ENCODE data around the gene EXOC1.

The EXOC1 gene, protein sequence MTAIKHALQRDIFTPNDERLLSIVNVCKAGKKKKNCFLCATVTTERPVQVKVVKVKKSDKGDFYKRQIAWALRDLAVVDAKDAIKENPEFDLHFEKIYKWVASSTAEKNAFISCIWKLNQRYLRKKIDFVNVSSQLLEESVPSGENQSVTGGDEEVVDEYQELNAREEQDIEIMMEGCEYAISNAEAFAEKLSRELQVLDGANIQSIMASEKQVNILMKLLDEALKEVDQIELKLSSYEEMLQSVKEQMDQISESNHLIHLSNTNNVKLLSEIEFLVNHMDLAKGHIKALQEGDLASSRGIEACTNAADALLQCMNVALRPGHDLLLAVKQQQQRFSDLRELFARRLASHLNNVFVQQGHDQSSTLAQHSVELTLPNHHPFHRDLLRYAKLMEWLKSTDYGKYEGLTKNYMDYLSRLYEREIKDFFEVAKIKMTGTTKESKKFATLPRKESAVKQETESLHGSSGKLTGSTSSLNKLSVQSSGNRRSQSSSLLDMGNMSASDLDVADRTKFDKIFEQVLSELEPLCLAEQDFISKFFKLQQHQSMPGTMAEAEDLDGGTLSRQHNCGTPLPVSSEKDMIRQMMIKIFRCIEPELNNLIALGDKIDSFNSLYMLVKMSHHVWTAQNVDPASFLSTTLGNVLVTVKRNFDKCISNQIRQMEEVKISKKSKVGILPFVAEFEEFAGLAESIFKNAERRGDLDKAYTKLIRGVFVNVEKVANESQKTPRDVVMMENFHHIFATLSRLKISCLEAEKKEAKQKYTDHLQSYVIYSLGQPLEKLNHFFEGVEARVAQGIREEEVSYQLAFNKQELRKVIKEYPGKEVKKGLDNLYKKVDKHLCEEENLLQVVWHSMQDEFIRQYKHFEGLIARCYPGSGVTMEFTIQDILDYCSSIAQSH

DNA sequence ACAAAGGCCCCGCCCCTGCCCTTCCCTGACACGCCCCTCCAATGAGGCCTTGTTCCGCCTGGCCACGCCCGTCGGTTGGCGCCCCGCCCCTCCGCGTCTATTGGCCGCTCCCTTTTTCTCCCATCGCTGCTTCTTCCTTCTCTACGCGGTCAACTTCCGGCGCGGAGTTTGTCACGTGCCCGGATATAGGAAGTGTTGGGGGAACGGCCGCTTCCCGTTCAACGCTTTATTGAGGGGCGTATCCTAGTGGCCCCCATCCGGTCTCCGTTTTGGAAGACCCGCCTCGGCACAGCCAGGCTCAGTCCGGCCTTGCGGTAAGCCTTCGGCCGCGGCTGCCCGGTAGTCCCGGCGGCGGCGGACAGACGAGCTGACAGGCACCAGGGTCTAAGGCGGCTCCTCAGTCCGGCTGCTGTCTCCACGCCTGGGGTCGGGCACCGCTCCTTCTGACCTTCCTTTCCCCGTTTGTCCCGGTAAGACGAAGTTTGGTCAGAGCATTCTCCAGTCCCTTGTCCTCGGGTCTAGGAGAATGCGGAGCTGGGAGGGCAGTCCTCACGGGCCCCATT lies at the start of gene EXOC1:
TSS of gene EXOC1 (plus strand) at position 165 of the 563 bp plus-strand sequence. CDS start 4,676 bp downstream, outside the sequence.
- Mint-ChIP-seq H3K4me1 (ENCODE audit: low read depth) (peaks cover 19% of the 10 kb centered on the region), H3K4me3 (no peak within 1 kb of the TSS), H3K9me3 (peaks cover 6% of the 10 kb centered on the region), H3K27me3 (ENCODE audit: low read depth) (no peaks in the 10 kb centered on the region), H3K27ac (peak within 1 kb of the TSS; percentile 76), H3K36me3 (ENCODE audit: low read depth) (peaks cover 8% of the 10 kb centered on the region)

DNA sequence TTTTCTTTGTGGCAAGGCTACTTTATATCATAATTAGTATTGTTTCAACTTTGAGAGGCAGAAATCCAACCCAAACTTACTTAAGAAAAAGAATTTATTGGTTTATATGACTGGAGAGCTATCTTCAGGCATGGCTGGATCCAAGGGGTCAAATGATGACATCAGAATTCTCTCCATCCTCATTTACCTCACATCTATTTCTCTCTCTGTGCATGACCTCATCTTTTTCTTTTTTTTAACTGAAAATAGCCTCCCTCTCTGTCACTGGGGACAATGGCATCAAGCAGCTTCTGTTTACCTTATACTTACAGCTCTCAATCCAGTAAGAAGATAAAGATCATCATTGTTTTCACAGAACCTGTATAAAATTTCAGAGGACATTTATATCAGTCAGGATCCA lies 45.9 kb upstream of the EXOC1 start:
- no peaks in the 10 kb centered on the region for H3K9me3 Mint-ChIP-seq
- H3K4me1 Mint-ChIP-seq (ENCODE audit: low read depth): no peaks in the 10 kb centered on the region
- peaks cover 4% of the 10 kb centered on the region for H3K27me3 Mint-ChIP-seq (ENCODE audit: low read depth)
- H3K27ac Mint-ChIP-seq: no peak overlapping the region
- H3K36me3 Mint-ChIP-seq (ENCODE audit: low read depth): no peaks in the 10 kb centered on the region
- H3K4me3 Mint-ChIP-seq: no peak overlapping the region

DNA sequence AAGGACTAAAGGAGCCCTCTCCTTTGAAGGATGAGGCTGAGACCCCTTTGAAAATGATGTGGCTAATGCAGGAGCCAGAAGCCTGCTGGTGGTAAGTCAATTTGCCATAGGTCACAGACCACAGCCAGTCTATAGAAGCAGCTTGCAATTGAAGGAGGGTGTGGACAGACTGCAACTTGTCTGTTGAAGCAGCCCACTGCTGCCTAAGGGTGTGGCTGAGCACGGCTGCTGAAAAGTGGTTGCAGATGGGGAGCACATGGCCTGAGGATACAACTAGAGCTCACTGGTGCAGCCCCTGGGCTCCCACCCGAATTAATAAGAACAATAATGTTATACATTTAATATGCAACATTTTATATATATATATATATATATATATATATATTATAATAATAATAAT lies 45.3 kb upstream of the EXOC1 start:
- no peaks in the 10 kb centered on the region for H3K36me3 Mint-ChIP-seq (ENCODE audit: low read depth)

DNA sequence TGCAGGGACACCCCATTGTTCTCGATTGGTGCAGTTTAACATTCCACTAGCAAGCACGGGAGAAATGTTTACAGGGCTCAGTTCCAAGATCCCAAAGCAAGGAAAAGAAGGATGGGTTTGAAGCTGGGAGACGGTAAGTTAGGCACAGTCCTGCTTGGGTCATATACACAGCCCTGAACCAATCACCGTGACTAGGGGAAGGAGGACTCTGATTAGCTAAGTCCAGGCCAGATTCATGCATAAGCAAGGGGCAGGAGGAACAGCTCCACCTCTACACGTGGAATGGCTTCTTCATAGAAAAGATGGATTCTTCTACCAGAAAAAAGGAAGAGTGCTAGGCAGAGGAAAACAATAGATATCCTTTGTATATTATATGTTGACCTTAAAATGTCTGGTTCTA lies 44.8 kb upstream of the EXOC1 start:
- Mint-ChIP-seq H3K9me3 (no peaks in the 10 kb centered on the region), H3K27me3 (ENCODE audit: low read depth) (peaks cover 4% of the 10 kb centered on the region), H3K27ac (no peak overlapping the region), H3K36me3 (ENCODE audit: low read depth) (no peaks in the 10 kb centered on the region), H3K4me1 (ENCODE audit: low read depth) (no peaks in the 10 kb centered on the region), H3K4me3 (no peak overlapping the region)

More for the DNA sequence above, 45.3 kb upstream of the EXOC1 start:
- Mint-ChIP-seq H3K9me3 (no peaks in the 10 kb centered on the region), H3K4me1 (ENCODE audit: low read depth) (no peaks in the 10 kb centered on the region), H3K27me3 (ENCODE audit: low read depth) (peaks cover 4% of the 10 kb centered on the region), H3K27ac (no peak overlapping the region), H3K4me3 (no peak overlapping the region)

DNA sequence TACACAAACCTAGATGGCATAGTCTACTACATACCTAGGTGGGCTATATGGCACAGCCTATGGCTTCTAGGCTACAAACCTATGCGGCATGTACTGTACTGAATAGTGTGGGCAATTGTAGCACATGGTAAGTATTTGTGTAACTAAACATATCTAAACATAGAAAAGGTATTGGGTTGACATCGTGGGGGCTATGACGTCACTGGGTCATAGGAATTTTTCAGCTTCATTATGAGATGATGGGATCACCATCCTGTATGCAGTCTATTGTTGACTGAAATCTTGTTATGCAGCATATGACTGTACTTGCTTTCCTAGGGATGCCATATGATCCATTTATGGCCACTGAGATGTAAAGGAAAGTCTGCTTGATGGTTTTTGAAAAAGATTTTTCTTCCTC lies 35.8 kb upstream of the EXOC1 start:
- Mint-ChIP-seq H3K27me3 (ENCODE audit: low read depth) (peaks cover 21% of the 10 kb centered on the region), H3K27ac (no peak overlapping the region), H3K9me3 (no peaks in the 10 kb centered on the region), H3K4me3 (no peak overlapping the region), H3K36me3 (ENCODE audit: low read depth) (no peaks in the 10 kb centered on the region), H3K4me1 (ENCODE audit: low read depth) (peaks cover 2% of the 10 kb centered on the region)

DNA sequence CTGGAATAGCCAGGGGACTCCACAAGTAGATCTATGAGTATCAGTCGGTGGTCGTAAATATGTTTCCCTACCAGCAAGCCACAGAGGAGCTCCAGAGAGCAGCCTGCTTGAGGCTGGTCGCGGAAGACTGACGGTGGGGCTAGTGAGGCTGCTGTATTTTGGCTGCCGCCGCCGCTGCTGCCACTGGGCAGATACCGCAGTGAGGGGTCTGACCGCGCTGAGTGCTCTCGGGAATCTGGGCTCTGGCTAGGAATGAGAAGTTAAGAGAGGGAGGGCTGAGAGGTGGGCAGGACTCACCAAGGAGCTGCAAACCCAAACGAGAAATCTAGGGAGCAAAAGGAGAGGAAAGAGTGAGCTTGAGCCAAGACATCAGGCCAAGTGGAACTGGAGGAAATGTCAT lies 33.8 kb upstream of the EXOC1 start, which contains the start of gene EXOC1L:
TSS of gene EXOC1L (plus strand) at position 157 of the 400 bp plus-strand sequence. CDS start at position 394, 237 bp downstream.
- Mint-ChIP-seq H3K27me3 (ENCODE audit: low read depth) (peaks cover 21% of the 10 kb centered on the region), H3K36me3 (ENCODE audit: low read depth) (no peaks in the 10 kb centered on the region), H3K27ac (no peak within 1 kb of the TSS), H3K4me3 (no peak within 1 kb of the TSS), H3K4me1 (ENCODE audit: low read depth) (peaks cover 2% of the 10 kb centered on the region), H3K9me3 (no peaks in the 10 kb centered on the region)

DNA sequence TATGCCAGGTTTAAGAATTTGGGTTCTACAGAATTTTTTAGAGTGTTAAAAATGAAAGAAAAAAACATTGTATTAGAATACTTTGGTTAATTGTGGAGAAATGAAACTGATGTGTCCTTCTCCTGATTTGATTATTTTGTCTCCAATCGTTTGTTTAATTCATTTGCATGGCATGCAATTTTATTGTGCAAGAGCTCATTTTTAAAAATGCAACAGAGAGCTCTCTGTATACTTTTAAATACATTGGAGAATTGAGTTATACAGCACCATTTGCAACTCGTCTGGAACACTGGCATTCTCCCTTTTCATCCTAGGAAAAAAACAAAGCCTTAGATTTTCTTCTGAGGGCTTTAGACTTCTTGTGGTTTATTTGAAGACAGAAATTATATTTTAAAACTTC lies 33.2 kb upstream of the EXOC1 start:
- H3K4me1 Mint-ChIP-seq (ENCODE audit: low read depth): peaks cover 2% of the 10 kb centered on the region
- peaks cover 21% of the 10 kb centered on the region for H3K27me3 Mint-ChIP-seq (ENCODE audit: low read depth)
- no peak overlapping the region for H3K4me3 Mint-ChIP-seq
- no peaks in the 10 kb centered on the region for H3K36me3 Mint-ChIP-seq (ENCODE audit: low read depth)
- no peak overlapping the region for H3K27ac Mint-ChIP-seq
- H3K9me3 Mint-ChIP-seq: no peaks in the 10 kb centered on the region

DNA sequence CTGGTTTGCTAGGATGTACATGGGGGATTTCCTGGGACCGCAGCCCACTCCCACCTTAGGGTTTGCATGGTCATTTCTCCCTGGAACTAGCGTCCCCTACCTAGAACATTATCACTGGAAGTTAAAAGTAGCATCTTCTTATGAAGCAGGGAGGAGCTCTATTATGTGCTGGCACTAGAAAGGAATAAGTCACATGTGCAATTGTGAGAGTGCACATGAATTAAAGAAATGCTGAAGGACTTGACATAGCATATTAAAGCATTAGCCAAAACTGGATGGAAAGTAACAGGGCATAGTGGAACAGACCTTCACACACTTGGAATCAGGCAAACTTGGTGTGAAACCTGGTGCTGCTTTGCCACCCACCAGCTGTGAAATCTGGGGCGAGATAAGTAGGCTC lies 31.1 kb upstream of the EXOC1 start:
- peaks cover 2% of the 10 kb centered on the region for H3K4me1 Mint-ChIP-seq (ENCODE audit: low read depth)
- no peaks in the 10 kb centered on the region for H3K36me3 Mint-ChIP-seq (ENCODE audit: low read depth)
- no peak overlapping the region for H3K4me3 Mint-ChIP-seq
- no peak overlapping the region for H3K27ac Mint-ChIP-seq
- peaks cover 21% of the 10 kb centered on the region for H3K27me3 Mint-ChIP-seq (ENCODE audit: low read depth)
- H3K9me3 Mint-ChIP-seq: no peaks in the 10 kb centered on the region

DNA sequence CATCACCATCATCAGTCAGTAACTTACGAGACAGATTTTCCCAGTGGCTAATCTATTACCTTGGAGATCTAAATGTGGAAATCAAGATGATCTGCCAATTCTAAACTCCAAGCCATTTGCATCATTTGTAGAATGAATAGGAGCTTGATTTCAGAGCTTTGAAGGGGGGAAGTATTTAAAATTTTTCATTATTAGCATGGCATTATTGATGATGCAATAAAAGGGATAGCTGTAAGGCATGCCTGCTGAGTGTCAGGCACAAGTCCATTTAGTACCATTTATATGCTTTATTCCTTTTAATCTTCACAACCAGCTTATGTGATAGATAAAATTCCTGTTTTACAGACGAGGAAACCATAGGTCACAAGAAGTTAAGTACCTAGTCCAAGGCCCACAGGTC lies 28.6 kb upstream of the EXOC1 start:
- Mint-ChIP-seq H3K9me3 (no peaks in the 10 kb centered on the region), H3K36me3 (ENCODE audit: low read depth) (no peaks in the 10 kb centered on the region), H3K27me3 (ENCODE audit: low read depth) (peaks cover 10% of the 10 kb centered on the region), H3K4me1 (ENCODE audit: low read depth) (no peaks in the 10 kb centered on the region), H3K27ac (no peak overlapping the region), H3K4me3 (no peak overlapping the region)

DNA sequence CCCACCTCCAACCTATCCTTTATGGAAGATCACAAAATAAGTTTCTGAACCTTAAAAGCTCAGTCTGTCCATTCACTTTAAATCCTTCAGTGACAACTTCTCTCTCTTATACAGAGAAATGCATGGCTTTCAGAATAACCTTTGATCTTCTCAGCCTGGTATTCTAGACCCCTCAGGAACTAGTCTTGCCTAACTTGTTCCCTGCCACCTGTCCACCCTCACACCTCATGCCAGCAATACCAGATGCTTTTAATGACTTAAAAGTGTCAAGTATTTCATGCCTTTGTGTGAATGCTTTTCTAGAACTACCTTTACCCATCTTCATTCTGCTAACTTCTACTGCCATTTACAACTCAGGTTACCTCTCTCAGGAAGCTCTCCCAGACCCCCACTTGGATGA lies 26.5 kb upstream of the EXOC1 start:
- H3K36me3 Mint-ChIP-seq (ENCODE audit: low read depth): no peaks in the 10 kb centered on the region
- peaks cover 9% of the 10 kb centered on the region for H3K27me3 Mint-ChIP-seq (ENCODE audit: low read depth)
- H3K4me3 Mint-ChIP-seq: no peak overlapping the region
- H3K27ac Mint-ChIP-seq: no peak overlapping the region
- H3K4me1 Mint-ChIP-seq (ENCODE audit: low read depth): no peaks in the 10 kb centered on the region
- no peaks in the 10 kb centered on the region for H3K9me3 Mint-ChIP-seq

DNA sequence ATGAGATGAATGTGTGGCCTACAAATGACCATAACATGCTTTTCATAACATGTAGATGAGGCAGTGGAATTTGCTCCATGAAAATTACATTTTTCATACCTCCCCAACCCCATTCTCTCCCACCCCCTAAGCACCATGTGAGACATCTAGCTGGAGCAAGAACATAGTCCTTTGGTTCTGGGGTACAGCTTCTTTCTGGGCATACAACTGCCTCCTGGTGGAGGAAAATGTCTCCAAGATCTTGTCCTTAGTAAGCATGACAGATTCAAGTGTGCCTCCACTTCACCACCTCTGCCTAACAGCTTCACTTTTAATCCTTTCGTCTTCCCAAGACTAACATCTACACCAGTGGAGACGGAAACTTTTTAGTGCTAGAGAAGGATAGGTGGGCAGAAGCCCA lies 25.9 kb upstream of the EXOC1 start:
- peaks cover 10% of the 10 kb centered on the region for H3K27me3 Mint-ChIP-seq (ENCODE audit: low read depth)
- no peak overlapping the region for H3K27ac Mint-ChIP-seq
- no peaks in the 10 kb centered on the region for H3K4me1 Mint-ChIP-seq (ENCODE audit: low read depth)
- H3K9me3 Mint-ChIP-seq: no peaks in the 10 kb centered on the region
- no peak overlapping the region for H3K4me3 Mint-ChIP-seq
- no peaks in the 10 kb centered on the region for H3K36me3 Mint-ChIP-seq (ENCODE audit: low read depth)

DNA sequence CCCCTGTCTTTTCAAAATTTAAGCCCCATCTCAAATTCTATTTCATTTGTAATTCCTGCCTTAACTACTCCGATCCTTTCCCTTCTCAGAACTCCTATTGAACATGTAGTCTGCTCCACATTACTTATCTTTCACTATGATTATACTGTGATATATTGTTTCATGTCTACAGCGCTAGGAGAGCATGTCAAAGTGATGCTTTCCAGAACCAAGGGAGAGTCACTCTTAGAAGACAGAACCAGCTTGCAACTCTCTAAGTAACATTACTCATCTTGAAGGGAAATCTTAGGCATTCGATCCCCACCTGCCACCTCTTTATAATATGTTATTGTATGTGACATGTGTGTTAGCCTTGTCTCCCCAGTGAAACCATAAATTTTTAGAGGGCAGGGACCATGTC lies 23.4 kb upstream of the EXOC1 start:
- Mint-ChIP-seq H3K4me1 (ENCODE audit: low read depth) (no peaks in the 10 kb centered on the region), H3K4me3 (no peak overlapping the region), H3K27ac (no peak overlapping the region), H3K36me3 (ENCODE audit: low read depth) (no peaks in the 10 kb centered on the region), H3K9me3 (no peaks in the 10 kb centered on the region), H3K27me3 (ENCODE audit: low read depth) (peaks cover 14% of the 10 kb centered on the region)

DNA sequence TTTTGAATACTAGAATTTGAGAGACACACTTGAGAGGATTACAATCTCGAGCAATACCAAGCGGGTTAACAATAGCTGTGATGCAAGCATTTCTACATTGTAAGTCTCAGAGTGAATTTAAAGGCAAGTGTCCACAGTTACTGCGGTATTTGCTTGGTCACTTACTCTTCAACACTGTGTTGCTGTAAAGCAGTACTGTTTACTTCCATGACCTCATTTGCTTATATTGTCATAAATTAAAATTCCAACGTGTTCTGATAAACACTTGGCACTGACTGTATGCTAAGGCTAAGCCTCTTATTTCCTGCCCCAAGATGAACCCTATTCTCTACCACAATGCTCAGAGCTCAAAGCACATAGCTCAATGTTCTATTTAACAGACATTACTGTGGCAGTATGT lies 22.7 kb upstream of the EXOC1 start:
- no peaks in the 10 kb centered on the region for H3K36me3 Mint-ChIP-seq (ENCODE audit: low read depth)
- H3K4me1 Mint-ChIP-seq (ENCODE audit: low read depth): no peaks in the 10 kb centered on the region
- no peak overlapping the region for H3K4me3 Mint-ChIP-seq
- no peaks in the 10 kb centered on the region for H3K9me3 Mint-ChIP-seq
- no peak overlapping the region for H3K27ac Mint-ChIP-seq
- peaks cover 16% of the 10 kb centered on the region for H3K27me3 Mint-ChIP-seq (ENCODE audit: low read depth)

DNA sequence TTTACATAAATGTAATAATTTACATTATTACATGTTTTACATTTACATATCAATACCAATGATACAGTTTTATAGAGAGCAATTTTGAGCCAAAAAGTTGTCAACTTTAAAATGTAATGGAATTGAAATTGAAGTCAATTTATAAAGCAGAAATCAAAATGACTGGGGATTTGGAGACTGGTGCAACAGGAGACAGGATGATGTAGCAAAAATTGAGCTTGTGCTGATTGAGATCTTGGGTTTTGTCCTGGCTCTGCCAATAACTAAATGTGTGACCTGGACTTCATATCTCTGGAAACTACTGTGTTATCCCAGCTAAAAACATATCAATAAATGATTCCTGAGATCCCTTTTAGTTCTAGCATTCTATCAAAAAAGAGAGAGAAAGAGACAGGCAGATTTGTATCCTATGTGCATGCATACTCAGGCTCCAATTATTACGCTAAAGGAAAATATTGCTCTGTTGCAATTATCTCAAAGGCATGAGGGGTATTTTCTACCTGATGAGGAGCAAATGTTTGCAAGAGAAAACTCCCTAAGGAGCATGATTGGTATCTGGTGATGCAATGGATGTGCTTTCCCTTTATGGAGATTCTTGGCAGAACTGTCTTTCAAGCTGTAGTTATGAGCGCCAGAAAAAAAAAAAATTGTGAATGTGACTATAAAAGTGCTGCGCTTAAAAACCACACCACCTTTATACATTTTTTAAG lies 19.2 kb upstream of the EXOC1 start:
- H3K4me3 Mint-ChIP-seq: no peak overlapping the region
- no peak overlapping the region for H3K27ac Mint-ChIP-seq
- no peaks in the 10 kb centered on the region for H3K4me1 Mint-ChIP-seq (ENCODE audit: low read depth)
- H3K27me3 Mint-ChIP-seq (ENCODE audit: low read depth): peaks cover 21% of the 10 kb centered on the region
- H3K36me3 Mint-ChIP-seq (ENCODE audit: low read depth): no peaks in the 10 kb centered on the region
- H3K9me3 Mint-ChIP-seq: no peaks in the 10 kb centered on the region
